ENCODE data around the gene CCDC85B. TPM values are rescaled to one million over a fixed set of nuclear protein-coding genes. Genes with fewer than 3 reads are reported as not detected.

Gene CCDC85B
- polyA plus RNA-seq, 1 of the 3 experiments (the other 2 are of a cell fraction): 52.8 TPM

- H3K4me3 ChIP-seq (ENCODE audit: low read depth in 2 of 2, low read length in 1 of 2): no peak overlapping the region
- H2AFZ ChIP-seq (ENCODE audit: low read depth): no peak overlapping the region
- peaks cover 18 to 35% of the 10 kb centered on the region in 2 experiments for H3K36me3 ChIP-seq (replicated peaks in 1 of 2; ENCODE audit: control insufficient read depth in 1 of 2, insufficient read depth in 2 of 2, low read length in 1 of 2)
- H4K20me1 ChIP-seq (ENCODE audit: insufficient read depth): no peaks in the 10 kb centered on the region
- H3K27me3 ChIP-seq (ENCODE audit: insufficient read depth): no peaks in the 10 kb centered on the region
- no peak overlapping the region for H3K27ac ChIP-seq (ENCODE audit: low read depth in 2 of 2, low read length in 1 of 2)
- H3K9me2 ChIP-seq: no peaks in the 10 kb centered on the region
- peaks cover 0 to 8% of the 10 kb centered on the region in 2 experiments; a peak in 1 of 4 replicates for H3K4me1 ChIP-seq (ENCODE audit: control insufficient read depth in 1 of 2, insufficient read depth in 2 of 2, low read depth in 1 of 2, low read length in 1 of 2)
- ChIA-PET POLR2A (interaction anchor here (1.3 kb wide), 1 partner anchor 9 kb away, joined by 3 read pairs; no protein-coding TSS in a partner anchor), CTCF (interaction anchor here (1.5 to 15.2 kb wide), 3 partner anchors 9 to 107 kb away, joined by 4 to 374 read pairs (median 261); partner anchors contain the start of genes CCDC85B, CFL1, EFEMP2 and MUS81)
- WGBS (ENCODE audit: low lambda C conversion rate): 100% methylated on average over 2 of the region's 7 CpGs
- TF ChIP-seq ELF1 (IDR thresholded peaks at IDR 0.05) (no peak), MAX (IDR thresholded peaks at IDR 0.05; ENCODE audit: low read depth) (no peak), RAD21 (IDR thresholded peaks at IDR 0.05; ENCODE audit: low read length) (no peak), REST (IDR thresholded peaks at IDR 0.05; ENCODE audit: low read depth, low read length) (no peak)
- H3K79me2 ChIP-seq (ENCODE audit: insufficient read depth): peaks cover 18% of the 10 kb centered on the region; the same call in 1 of the 2 replicates
- H3F3A ChIP-seq (replicated peaks; ENCODE audit: insufficient read depth): peaks cover 7% of the 10 kb centered on the region
- no peaks in the 10 kb centered on the region for H3K9me3 ChIP-seq
- DNase-seq: no peak
- H3K9ac ChIP-seq: no peak overlapping the region
- H3K4me2 ChIP-seq: no peak overlapping the region
These were observed 9.5 kb upstream of the CCDC85B start for GRCh38 chr11:65880844-65881421.

GRCh38 chr11:65882120-65883057 lies 8.1 kb upstream of the CCDC85B start:
- no peak overlapping the region for H3K9ac ChIP-seq
- H3K9me2 ChIP-seq: no peaks in the 10 kb centered on the region
- H2AFZ ChIP-seq (ENCODE audit: low read depth): no peak overlapping the region
- H3F3A ChIP-seq (replicated peaks; ENCODE audit: insufficient read depth): peaks cover 12% of the 10 kb centered on the region
- no peaks in the 10 kb centered on the region for H3K9me3 ChIP-seq
- no peak overlapping the region for H3K4me2 ChIP-seq
- ChIA-PET POLR2A (interaction anchor here (0.7 to 0.9 kb wide), 3 partner anchors 8 to 11 kb away, joined by 3 read pairs; partner anchors contain the start of gene CCDC85B), CTCF (interaction anchor here (0.9 to 15.2 kb wide), 4 partner anchors 8 to 106 kb away, joined by 3 to 374 read pairs (median 132); partner anchors contain the start of genes CCDC85B, CFL1, EFEMP2 and MUS81)
- peaks cover 33% of the 10 kb centered on the region for H3K79me2 ChIP-seq (ENCODE audit: insufficient read depth)
- no peak for DNase-seq
- H3K4me3 ChIP-seq (ENCODE audit: low read depth in 2 of 2, low read length in 1 of 2): no peak overlapping the region
- H4K20me1 ChIP-seq (ENCODE audit: insufficient read depth): no peaks in the 10 kb centered on the region
- WGBS (ENCODE audit: low lambda C conversion rate): 97% methylated on average over 17 of the region's 30 CpGs
- H3K27ac ChIP-seq (ENCODE audit: low read depth in 2 of 2, low read length in 1 of 2): no peak overlapping the region
- peaks cover 9 to 17% of the 10 kb centered on the region in 2 experiments; a peak in 3 of 4 replicates for H3K4me1 ChIP-seq (ENCODE audit: control insufficient read depth in 1 of 2, insufficient read depth in 2 of 2, low read depth in 1 of 2, low read length in 1 of 2)
- H3K27me3 ChIP-seq (ENCODE audit: insufficient read depth): no peaks in the 10 kb centered on the region
- H3K36me3 ChIP-seq (replicated peaks in 1 of 2; ENCODE audit: control insufficient read depth in 1 of 2, insufficient read depth in 2 of 2, low read length in 1 of 2): peaks cover 31 to 45% of the 10 kb centered on the region in 2 experiments
- TF ChIP-seq IRF3 (IDR thresholded peaks at IDR 0.05; ENCODE audit: low read depth, low read length) (no peak), RAD21 (IDR thresholded peaks at IDR 0.05; ENCODE audit: low read length) (no peak), SMC3 (IDR thresholded peaks at IDR 0.05; ENCODE audit: low read depth, low read length) (no peak), MAX (IDR thresholded peaks at IDR 0.05; ENCODE audit: low read depth) (no peak)

Data from SK-N-SH (cell line).